ENCODE results near the gene MAGI3.

Gene MAGI3

DNA sequence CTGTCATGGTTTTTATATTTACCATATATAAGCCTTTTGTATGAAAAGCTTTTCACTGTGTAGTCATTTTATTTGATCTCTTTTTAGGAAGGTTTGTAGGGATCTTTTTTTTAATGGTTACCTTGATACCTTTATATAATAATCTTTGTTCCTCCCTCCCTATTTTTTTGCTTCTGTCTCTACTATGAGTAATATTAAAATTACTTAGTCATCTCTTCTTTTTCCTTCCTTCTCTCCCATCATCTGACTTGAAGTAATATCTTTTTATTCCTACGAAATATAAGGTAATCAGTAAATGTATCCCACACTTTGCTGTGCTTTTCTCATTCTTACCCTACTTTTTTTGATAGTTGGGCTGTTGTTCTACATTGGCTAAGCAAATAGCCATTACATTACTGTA, 161.4 kb downstream of the MAGI3 start:
- TF ChIP-seq, protein P1, sequence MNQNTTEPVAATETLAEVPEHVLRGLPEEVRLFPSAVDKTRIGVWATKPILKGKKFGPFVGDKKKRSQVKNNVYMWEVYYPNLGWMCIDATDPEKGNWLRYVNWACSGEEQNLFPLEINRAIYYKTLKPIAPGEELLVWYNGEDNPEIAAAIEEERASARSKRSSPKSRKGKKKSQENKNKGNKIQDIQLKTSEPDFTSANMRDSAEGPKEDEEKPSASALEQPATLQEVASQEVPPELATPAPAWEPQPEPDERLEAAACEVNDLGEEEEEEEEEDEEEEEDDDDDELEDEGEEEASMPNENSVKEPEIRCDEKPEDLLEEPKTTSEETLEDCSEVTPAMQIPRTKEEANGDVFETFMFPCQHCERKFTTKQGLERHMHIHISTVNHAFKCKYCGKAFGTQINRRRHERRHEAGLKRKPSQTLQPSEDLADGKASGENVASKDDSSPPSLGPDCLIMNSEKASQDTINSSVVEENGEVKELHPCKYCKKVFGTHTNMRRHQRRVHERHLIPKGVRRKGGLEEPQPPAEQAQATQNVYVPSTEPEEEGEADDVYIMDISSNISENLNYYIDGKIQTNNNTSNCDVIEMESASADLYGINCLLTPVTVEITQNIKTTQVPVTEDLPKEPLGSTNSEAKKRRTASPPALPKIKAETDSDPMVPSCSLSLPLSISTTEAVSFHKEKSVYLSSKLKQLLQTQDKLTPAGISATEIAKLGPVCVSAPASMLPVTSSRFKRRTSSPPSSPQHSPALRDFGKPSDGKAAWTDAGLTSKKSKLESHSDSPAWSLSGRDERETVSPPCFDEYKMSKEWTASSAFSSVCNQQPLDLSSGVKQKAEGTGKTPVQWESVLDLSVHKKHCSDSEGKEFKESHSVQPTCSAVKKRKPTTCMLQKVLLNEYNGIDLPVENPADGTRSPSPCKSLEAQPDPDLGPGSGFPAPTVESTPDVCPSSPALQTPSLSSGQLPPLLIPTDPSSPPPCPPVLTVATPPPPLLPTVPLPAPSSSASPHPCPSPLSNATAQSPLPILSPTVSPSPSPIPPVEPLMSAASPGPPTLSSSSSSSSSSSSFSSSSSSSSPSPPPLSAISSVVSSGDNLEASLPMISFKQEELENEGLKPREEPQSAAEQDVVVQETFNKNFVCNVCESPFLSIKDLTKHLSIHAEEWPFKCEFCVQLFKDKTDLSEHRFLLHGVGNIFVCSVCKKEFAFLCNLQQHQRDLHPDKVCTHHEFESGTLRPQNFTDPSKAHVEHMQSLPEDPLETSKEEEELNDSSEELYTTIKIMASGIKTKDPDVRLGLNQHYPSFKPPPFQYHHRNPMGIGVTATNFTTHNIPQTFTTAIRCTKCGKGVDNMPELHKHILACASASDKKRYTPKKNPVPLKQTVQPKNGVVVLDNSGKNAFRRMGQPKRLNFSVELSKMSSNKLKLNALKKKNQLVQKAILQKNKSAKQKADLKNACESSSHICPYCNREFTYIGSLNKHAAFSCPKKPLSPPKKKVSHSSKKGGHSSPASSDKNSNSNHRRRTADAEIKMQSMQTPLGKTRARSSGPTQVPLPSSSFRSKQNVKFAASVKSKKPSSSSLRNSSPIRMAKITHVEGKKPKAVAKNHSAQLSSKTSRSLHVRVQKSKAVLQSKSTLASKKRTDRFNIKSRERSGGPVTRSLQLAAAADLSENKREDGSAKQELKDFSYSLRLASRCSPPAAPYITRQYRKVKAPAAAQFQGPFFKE (tag by site-specific recombination; IDR thresholded peaks at IDR 0.05; ENCODE audit: borderline replicate concordance), result no peak
- TF ChIP-seq GLIS2 (tag by site-specific recombination; IDR thresholded peaks at IDR 0.05), result no peak
- TF ChIP-seq, protein P2, sequence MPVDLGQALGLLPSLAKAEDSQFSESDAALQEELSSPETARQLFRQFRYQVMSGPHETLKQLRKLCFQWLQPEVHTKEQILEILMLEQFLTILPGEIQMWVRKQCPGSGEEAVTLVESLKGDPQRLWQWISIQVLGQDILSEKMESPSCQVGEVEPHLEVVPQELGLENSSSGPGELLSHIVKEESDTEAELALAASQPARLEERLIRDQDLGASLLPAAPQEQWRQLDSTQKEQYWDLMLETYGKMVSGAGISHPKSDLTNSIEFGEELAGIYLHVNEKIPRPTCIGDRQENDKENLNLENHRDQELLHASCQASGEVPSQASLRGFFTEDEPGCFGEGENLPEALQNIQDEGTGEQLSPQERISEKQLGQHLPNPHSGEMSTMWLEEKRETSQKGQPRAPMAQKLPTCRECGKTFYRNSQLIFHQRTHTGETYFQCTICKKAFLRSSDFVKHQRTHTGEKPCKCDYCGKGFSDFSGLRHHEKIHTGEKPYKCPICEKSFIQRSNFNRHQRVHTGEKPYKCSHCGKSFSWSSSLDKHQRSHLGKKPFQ (tag by site-specific recombination; IDR thresholded peaks at IDR 0.05), result no peak
- TF ChIP-seq, protein P3, sequence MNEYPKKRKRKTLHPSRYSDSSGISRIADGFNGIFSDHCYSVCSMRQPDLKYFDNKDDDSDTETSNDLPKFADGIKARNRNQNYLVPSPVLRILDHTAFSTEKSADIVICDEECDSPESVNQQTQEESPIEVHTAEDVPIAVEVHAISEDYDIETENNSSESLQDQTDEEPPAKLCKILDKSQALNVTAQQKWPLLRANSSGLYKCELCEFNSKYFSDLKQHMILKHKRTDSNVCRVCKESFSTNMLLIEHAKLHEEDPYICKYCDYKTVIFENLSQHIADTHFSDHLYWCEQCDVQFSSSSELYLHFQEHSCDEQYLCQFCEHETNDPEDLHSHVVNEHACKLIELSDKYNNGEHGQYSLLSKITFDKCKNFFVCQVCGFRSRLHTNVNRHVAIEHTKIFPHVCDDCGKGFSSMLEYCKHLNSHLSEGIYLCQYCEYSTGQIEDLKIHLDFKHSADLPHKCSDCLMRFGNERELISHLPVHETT (tag by site-specific recombination; IDR thresholded peaks at IDR 0.05), result no peak
- Histone ChIP-seq H3K27ac (ENCODE audit: extremely low read depth, low read depth, low read length) (no peak overlapping the region), H3K36me3 (ENCODE audit: control insufficient read depth in 2 of 2, insufficient read depth in 1 of 2, low read length in 2 of 2) (no peaks in the 10 kb centered on the region), H3K4me1 (ENCODE audit: control insufficient read depth, insufficient read depth, low read length) (no peaks in the 10 kb centered on the region), H3K9me3 (ENCODE audit: control insufficient read depth, insufficient read depth, low read depth, low read length) (no peaks in the 10 kb centered on the region), H3K4me3 (ENCODE audit: low read depth, low read length) (no peak overlapping the region)
- ChIA-PET POLR2A (no interaction called here), CTCF (interaction anchor here (0.6 kb wide), 1 partner anchor 99 kb away, joined by 4 read pairs; no protein-coding TSS in a partner anchor)

DNA sequence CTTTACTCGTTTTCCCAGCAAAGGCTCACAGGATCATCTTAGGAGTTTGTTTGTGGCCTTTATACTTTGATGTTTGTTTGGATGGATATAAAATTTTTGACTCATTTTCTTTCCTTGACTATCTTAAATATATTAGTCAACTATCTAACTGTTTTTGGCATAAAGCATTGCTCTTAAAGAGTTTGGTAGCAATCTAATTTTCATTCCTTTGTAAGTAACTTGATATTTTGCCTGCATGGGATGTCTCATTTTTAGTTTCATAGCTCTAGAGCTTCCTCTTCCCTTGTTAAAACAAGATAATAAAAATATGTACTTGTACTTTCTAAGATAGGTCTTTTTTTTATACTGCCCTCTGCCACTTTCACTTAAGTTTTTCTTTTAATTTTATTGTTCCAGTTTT, 161.9 kb downstream of the MAGI3 start:
- POLR2A ChIA-PET, result interaction anchor here (1.5 kb wide), 1 partner anchor 161 kb away, joined by 3 read pairs; no protein-coding TSS in a partner anchor

DNA sequence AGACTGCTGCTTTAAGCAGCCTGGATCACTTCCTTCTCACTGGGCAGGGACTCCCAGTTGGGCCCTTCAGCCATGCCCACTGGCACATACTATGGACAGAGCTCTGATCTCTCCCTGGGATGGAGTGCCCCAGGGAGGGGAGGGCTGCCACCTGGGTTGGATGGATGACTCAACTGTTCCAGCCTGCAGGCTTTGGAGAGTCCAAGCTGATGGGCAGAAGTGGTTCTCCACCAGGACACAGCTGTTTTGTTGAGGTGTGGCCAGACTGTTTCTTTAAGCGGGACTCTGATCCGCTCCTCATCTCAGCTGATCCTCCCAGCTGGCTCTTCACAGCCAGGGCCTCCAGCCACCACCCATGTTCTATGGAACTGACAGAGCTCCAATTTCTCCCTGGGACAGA, 166.9 kb downstream of the MAGI3 start:
- CTCF ChIA-PET, result interaction anchor here (0.6 kb wide), 1 partner anchor 110 kb away, joined by 3 read pairs; no protein-coding TSS in a partner anchor

More for the DNA sequence above, 161.9 kb downstream of the MAGI3 start:
- CTCF ChIA-PET, result interaction anchor here (0.6 kb wide), 1 partner anchor 104 kb away, joined by 5 read pairs; no protein-coding TSS in a partner anchor
- Histone ChIP-seq H3K9me3 (ENCODE audit: control insufficient read depth, insufficient read depth, low read depth, low read length) (no peaks in the 10 kb centered on the region), H3K4me1 (ENCODE audit: control insufficient read depth, insufficient read depth, low read length) (no peaks in the 10 kb centered on the region), H3K4me3 (ENCODE audit: low read depth, low read length) (no peak overlapping the region), H3K36me3 (ENCODE audit: control insufficient read depth in 2 of 2, insufficient read depth in 1 of 2, low read length in 2 of 2) (peaks cover 0 to 2% of the 10 kb centered on the region in 2 experiments; a peak in 1 of 3 replicates), H3K27ac (ENCODE audit: extremely low read depth, low read depth, low read length) (no peak overlapping the region)
- no peak for TF ChIP-seq ZIC2 (tag by site-specific recombination; IDR thresholded peaks at IDR 0.05)
- TF ChIP-seq ZNF791 (tag by site-specific recombination; IDR thresholded peaks at IDR 0.05), result no peak

More for the DNA sequence above, 166.9 kb downstream of the MAGI3 start:
- POLR2A ChIA-PET, result no interaction called here
- Histone ChIP-seq H3K4me1 (ENCODE audit: control insufficient read depth, insufficient read depth, low read length) (no peaks in the 10 kb centered on the region), H3K36me3 (ENCODE audit: control insufficient read depth in 2 of 2, insufficient read depth in 1 of 2, low read length in 2 of 2) (peaks cover 0 to 6% of the 10 kb centered on the region in 2 experiments; a peak in 1 of 3 replicates), H3K4me3 (ENCODE audit: low read depth, low read length) (no peak overlapping the region), H3K27ac (ENCODE audit: extremely low read depth, low read depth, low read length) (no peak overlapping the region), H3K9me3 (ENCODE audit: control insufficient read depth, insufficient read depth, low read depth, low read length) (no peaks in the 10 kb centered on the region)
- TF ChIP-seq, protein P4, sequence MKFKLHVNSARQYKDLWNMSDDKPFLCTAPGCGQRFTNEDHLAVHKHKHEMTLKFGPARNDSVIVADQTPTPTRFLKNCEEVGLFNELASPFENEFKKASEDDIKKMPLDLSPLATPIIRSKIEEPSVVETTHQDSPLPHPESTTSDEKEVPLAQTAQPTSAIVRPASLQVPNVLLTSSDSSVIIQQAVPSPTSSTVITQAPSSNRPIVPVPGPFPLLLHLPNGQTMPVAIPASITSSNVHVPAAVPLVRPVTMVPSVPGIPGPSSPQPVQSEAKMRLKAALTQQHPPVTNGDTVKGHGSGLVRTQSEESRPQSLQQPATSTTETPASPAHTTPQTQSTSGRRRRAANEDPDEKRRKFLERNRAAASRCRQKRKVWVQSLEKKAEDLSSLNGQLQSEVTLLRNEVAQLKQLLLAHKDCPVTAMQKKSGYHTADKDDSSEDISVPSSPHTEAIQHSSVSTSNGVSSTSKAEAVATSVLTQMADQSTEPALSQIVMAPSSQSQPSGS (tag by site-specific recombination; IDR thresholded peaks at IDR 0.05; ENCODE audit: low read depth), result no peak
- TF ChIP-seq KLF7 (tag by site-specific recombination; IDR thresholded peaks at IDR 0.05; ENCODE audit: borderline replicate concordance) (no peak), SP7 (tag by site-specific recombination; IDR thresholded peaks at IDR 0.05) (no peak), ZNF548 (tag by site-specific recombination; IDR thresholded peaks at IDR 0.05) (no peak), ZNF266 (tag by site-specific recombination; IDR thresholded peaks at IDR 0.05; ENCODE audit: low read depth) (no peak)
- TF ChIP-seq, protein P5, sequence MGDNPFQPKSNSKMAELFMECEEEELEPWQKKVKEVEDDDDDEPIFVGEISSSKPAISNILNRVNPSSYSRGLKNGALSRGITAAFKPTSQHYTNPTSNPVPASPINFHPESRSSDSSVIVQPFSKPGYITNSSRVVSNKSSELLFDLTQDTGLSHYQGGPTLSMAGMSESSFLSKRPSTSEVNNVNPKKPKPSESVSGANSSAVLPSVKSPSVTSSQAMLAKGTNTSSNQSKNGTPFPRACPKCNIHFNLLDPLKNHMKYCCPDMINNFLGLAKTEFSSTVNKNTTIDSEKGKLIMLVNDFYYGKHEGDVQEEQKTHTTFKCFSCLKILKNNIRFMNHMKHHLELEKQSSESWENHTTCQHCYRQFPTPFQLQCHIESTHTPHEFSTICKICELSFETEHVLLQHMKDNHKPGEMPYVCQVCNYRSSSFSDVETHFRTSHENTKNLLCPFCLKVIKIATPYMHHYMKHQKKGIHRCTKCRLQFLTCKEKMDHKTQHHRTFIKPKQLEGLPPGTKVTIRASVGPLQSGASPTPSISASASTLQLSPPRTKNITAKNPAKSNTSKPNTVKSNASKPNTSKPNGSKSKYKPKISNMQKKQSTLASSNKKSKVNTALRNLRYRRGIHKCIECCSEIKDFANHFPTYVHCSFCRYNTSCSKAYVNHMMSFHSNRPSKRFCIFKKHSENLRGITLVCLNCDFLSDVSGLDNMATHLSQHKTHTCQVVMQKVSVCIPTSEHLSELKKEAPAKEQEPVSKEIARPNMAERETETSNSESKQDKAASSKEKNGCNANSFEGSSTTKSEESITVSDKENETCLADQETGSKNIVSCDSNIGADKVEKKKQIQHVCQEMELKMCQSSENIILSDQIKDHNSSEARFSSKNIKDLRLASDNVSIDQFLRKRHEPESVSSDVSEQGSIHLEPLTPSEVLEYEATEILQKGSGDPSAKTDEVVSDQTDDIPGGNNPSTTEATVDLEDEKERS (tag by site-specific recombination; IDR thresholded peaks at IDR 0.05), result no peak
- TF ChIP-seq, protein P3 (tag by site-specific recombination; IDR thresholded peaks at IDR 0.05), result no peak
- TF ChIP-seq, protein P6, sequence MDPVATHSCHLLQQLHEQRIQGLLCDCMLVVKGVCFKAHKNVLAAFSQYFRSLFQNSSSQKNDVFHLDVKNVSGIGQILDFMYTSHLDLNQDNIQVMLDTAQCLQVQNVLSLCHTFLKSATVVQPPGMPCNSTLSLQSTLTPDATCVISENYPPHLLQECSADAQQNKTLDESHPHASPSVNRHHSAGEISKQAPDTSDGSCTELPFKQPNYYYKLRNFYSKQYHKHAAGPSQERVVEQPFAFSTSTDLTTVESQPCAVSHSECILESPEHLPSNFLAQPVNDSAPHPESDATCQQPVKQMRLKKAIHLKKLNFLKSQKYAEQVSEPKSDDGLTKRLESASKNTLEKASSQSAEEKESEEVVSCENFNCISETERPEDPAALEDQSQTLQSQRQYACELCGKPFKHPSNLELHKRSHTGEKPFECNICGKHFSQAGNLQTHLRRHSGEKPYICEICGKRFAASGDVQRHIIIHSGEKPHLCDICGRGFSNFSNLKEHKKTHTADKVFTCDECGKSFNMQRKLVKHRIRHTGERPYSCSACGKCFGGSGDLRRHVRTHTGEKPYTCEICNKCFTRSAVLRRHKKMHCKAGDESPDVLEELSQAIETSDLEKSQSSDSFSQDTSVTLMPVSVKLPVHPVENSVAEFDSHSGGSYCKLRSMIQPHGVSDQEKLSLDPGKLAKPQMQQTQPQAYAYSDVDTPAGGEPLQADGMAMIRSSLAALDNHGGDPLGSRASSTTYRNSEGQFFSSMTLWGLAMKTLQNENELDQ (tag by site-specific recombination; IDR thresholded peaks at IDR 0.05; ENCODE audit: low read depth), result no peak
